H9 (cell line): ENCODE results near the gene MSN. TPM values are rescaled to one million over a fixed set of nuclear protein-coding genes. Genes with fewer than 3 reads are reported as not detected.

Experiments
- DNase-seq: peaks from one replicate; pipeline ENCODE4 v3.0.0-alpha.2; 2017
- H2AFZ ChIP-seq: one replicate; pipeline ENCODE4 v1.6.1; 2013; ENCODE audit warnings: mild to moderate bottlenecking, low read length, control low read depth, moderate library complexity
- H2AK5ac ChIP-seq: 2 replicates; pipeline ENCODE4 v1.6.1; 2013; ENCODE audit warnings: low read length, control low read depth, mixed read lengths; ENCODE audit not compliant: insufficient read length
- H2BK120ac ChIP-seq: one replicate; pipeline ENCODE4 v1.6.1; 2013; ENCODE audit warnings: low read depth, mild to moderate bottlenecking, low read length, control low read depth, inconsistent platforms; ENCODE audit not compliant: poor library complexity, severe bottlenecking
- H2BK12ac ChIP-seq: 2 replicates; pipeline ENCODE4 v1.6.1; 2013; ENCODE audit warnings: low read length, control low read depth, mixed read lengths, low read depth; ENCODE audit not compliant: insufficient read length
- H2BK15ac ChIP-seq: 2 replicates; pipeline ENCODE4 v1.6.1; 2013; ENCODE audit warnings: low read depth, low read length, control low read depth
- H2BK20ac ChIP-seq: one replicate; pipeline ENCODE4 v1.6.1; 2013; ENCODE audit warnings: low read depth, mild to moderate bottlenecking, low read length, control low read depth, inconsistent platforms; ENCODE audit not compliant: poor library complexity, severe bottlenecking
- H2BK5ac ChIP-seq: 2 replicates; pipeline ENCODE4 v1.6.1; 2013; ENCODE audit warnings: low read length, control low read depth, mixed read lengths; ENCODE audit not compliant: insufficient read length
- H3K14ac ChIP-seq: 2 replicates; pipeline ENCODE4 v1.6.1; 2013; ENCODE audit warnings: low read length, control low read depth; ENCODE audit not compliant: insufficient read depth
- H3K18ac ChIP-seq: 2 replicates; pipeline ENCODE4 v1.6.1; 2013; ENCODE audit warnings: low read depth, mild to moderate bottlenecking, mixed read lengths, low read length, control low read depth; ENCODE audit not compliant: insufficient read length
- H3K23ac ChIP-seq: 2 replicates; pipeline ENCODE4 v1.6.1; 2013; ENCODE audit warnings: low read length, control low read depth, mixed read lengths, low read depth; ENCODE audit not compliant: insufficient read length
- H3K23me2 ChIP-seq: 2 replicates; pipeline ENCODE4 v1.6.1; 2013; ENCODE audit warnings: low read depth, mild to moderate bottlenecking, mixed read lengths, low read length, control low read depth; ENCODE audit not compliant: insufficient read length, poor library complexity, severe bottlenecking
- H3K27ac ChIP-seq: 2 replicates; pipeline ENCODE4 v1.5.1; 2013; ENCODE audit warnings: low read length, control low read depth, mixed read lengths, low read depth; ENCODE audit not compliant: insufficient read length
- H3K27me3 ChIP-seq: 2 replicates; pipeline ENCODE4 v1.6.1; 2013; ENCODE audit warnings: low read length, control low read depth, inconsistent platforms; ENCODE audit not compliant: insufficient read depth
- H3K4ac ChIP-seq: 2 replicates; pipeline ENCODE4 v1.6.1; 2013; ENCODE audit warnings: low read depth, mild to moderate bottlenecking, control low read depth, inconsistent platforms, low read length, moderate library complexity
- H3K4me1 ChIP-seq: 2 replicates; pipeline ENCODE4 v1.6.1; 2013; ENCODE audit warnings: low read length, control low read depth, inconsistent platforms; ENCODE audit not compliant: insufficient read depth
- H3K4me2 ChIP-seq: 2 replicates; pipeline ENCODE4 v1.6.1; 2013; ENCODE audit warnings: low read length, control low read depth, mixed read lengths; ENCODE audit not compliant: insufficient read length, insufficient read depth
- H3K56ac ChIP-seq: 2 replicates; pipeline ENCODE4 v1.6.1; 2013; ENCODE audit warnings: low read depth, mild to moderate bottlenecking, mixed read lengths, low read length, control low read depth; ENCODE audit not compliant: insufficient read length
- H3K79me1 ChIP-seq: 2 replicates; pipeline ENCODE4 v1.6.1; 2013; ENCODE audit warnings: low read depth, mild to moderate bottlenecking, moderate library complexity, low read length, control low read depth, inconsistent platforms; ENCODE audit not compliant: insufficient read depth, poor library complexity, severe bottlenecking
- H3K79me2 ChIP-seq: 2 replicates; pipeline ENCODE4 v1.6.1; 2013; ENCODE audit warnings: low read length, control low read depth, inconsistent platforms; ENCODE audit not compliant: insufficient read depth
- H3K9ac ChIP-seq: 2 replicates; pipeline ENCODE4 v1.6.1; 2013; ENCODE audit warnings: low read length, control low read depth, mixed read lengths; ENCODE audit not compliant: insufficient read length; ENCODE audit errors: extremely low read depth
- H3K9me3 ChIP-seq: one replicate; pipeline ENCODE4 v1.6.1; 2013; ENCODE audit warnings: low read depth, low read length, inconsistent platforms; ENCODE audit not compliant: control insufficient read depth
- H3T11ph ChIP-seq: one replicate; pipeline ENCODE4 v1.6.1; 2013; ENCODE audit warnings: mild to moderate bottlenecking, low read length, control low read depth, inconsistent platforms
- H4K20me1 ChIP-seq: one replicate; pipeline ENCODE4 v1.6.1; 2013; ENCODE audit not compliant: control insufficient read depth, insufficient read length, insufficient read depth
- H4K5ac ChIP-seq: 2 replicates; pipeline ENCODE4 v1.6.1; 2013; ENCODE audit warnings: low read depth, mild to moderate bottlenecking, mixed read lengths, low read length, control low read depth; ENCODE audit not compliant: insufficient read length
- H4K8ac ChIP-seq: replicated peaks from 2 replicates; pipeline ENCODE4 v1.6.1; 2013; ENCODE audit warnings: low read length, control low read depth, mixed read lengths, low read depth; ENCODE audit not compliant: insufficient read length
- H4K91ac ChIP-seq: 2 replicates; pipeline ENCODE4 v1.6.1; 2013; ENCODE audit warnings: low read depth, mild to moderate bottlenecking, moderate library complexity, mixed read lengths, low read length, control low read depth; ENCODE audit not compliant: insufficient read length
- H3K27ac Mint-ChIP-seq, 3 experiments: 2 replicates in 2 of 3; 3 replicates in 1 of 3; pipeline ENCODE4 v1.8.0; 2020 to 2021; ENCODE audit warnings: mixed read lengths in 3 of 3, mild to moderate bottlenecking in 1 of 3, moderate library complexity in 1 of 3
- H3K27me3 Mint-ChIP-seq: 2 replicates; pipeline ENCODE4 v1.8.0; 2021; ENCODE audit warnings: low read depth, mild to moderate bottlenecking, moderate library complexity, mixed read lengths
- H3K36me3 Mint-ChIP-seq, 3 experiments: 2 replicates in 2 of 3; 3 replicates in 1 of 3; pipeline ENCODE4 v1.8.0; 2020 to 2021; ENCODE audit warnings: low read depth in 3 of 3, mixed read lengths in 3 of 3; ENCODE audit not compliant: insufficient read depth in 1 of 3
- H3K4me1 Mint-ChIP-seq, 2 experiments: 2 replicates each; pipeline ENCODE4 v1.8.0; 2020; ENCODE audit warnings: mixed read lengths in 2 of 2
- H3K4me3 Mint-ChIP-seq, 2 experiments: 2 replicates in 1 of 2; 3 replicates in 1 of 2; pipeline ENCODE4 v1.8.0; 2020 to 2021; ENCODE audit warnings: mild to moderate bottlenecking in 2 of 2, mixed read lengths in 2 of 2, moderate library complexity in 1 of 2
- H3K9me3 Mint-ChIP-seq, 2 experiments: 2 replicates in 1 of 2; 3 replicates in 1 of 2; pipeline ENCODE4 v1.8.0; 2020; ENCODE audit warnings: mild to moderate bottlenecking in 2 of 2, mixed read lengths in 2 of 2, moderate library complexity in 1 of 2
- CTCF ChIP-seq: fragments of 200-600 bp; sonication (generic); conservative IDR thresholded peaks from 3 replicates; pipeline ENCODE4 v1.8.0; 2021; ENCODE audit warnings: antibody characterized with exemption, mild to moderate bottlenecking
- WGBS: extraction: QIAGEN DNeasy Blood & Tissue Kit; methylation state at CpG from one replicate; pipeline ENCODE4 v1.1.7; 2013; ENCODE audit warnings: missing lambda C conversion rate, low lambda C conversion rate, mixed read lengths; ENCODE audit not compliant: insufficient read length; ENCODE audit errors: extremely low coverage; 5-methylcytosine and 5-hydroxymethylcytosine counted together
- total RNA-seq: library from RNA; stranded (reverse); gene quantifications from 2 replicates; pipeline ENCODE4 v1.2.1, GENCODE V29; 2021

Gene MSN
- total RNA-seq, 1 experiment from 2014 or later, result 126 TPM

- Histone ChIP-seq H3K18ac (no peak overlapping the region), H2BK15ac (no peak overlapping the region), H3K14ac (no peak overlapping the region), H2BK12ac (no peak overlapping the region), H4K8ac (no peak overlapping the region), H3K4ac (no peak overlapping the region), H3K27me3 (no peaks in the 10 kb centered on the region), H3K27ac (no peak overlapping the region), H3K23ac (no peak overlapping the region), H3T11ph (no peak overlapping the region), H3K79me1 (no peaks in the 10 kb centered on the region), H3K56ac (no peak overlapping the region), H4K5ac (no peak overlapping the region), H3K79me2 (no peaks in the 10 kb centered on the region), H2BK20ac (no peak overlapping the region), H3K9ac (no peak overlapping the region), H3K23me2 (no peaks in the 10 kb centered on the region), H4K20me1 (no peaks in the 10 kb centered on the region), H2AK5ac (no peak overlapping the region), H2BK120ac (no peak overlapping the region), H3K9me3 (peaks cover 13% of the 10 kb centered on the region), H2BK5ac (no peak overlapping the region), H2AFZ (no peak overlapping the region), H3K4me2 (no peak overlapping the region), H4K91ac (no peak overlapping the region), H3K4me1 (no peaks in the 10 kb centered on the region)
- no peak overlapping the region for H3K4me3 Mint-ChIP-seq
- H3K9me3 Mint-ChIP-seq, result peaks cover 77 to 80% of the 10 kb centered on the region in 2 experiments
- peaks cover 2 to 12% (median 7%) of the 10 kb centered on the region in 3 experiments; a peak in 6 of 7 replicates for H3K36me3 Mint-ChIP-seq
- WGBS, result no CpG with 5 or more reads among the region's 3 CpGs
- no peaks in the 10 kb centered on the region for H3K27me3 Mint-ChIP-seq
- no peaks in the 10 kb centered on the region for H3K4me1 Mint-ChIP-seq
- no peak for TF ChIP-seq CTCF
- no peak for DNase-seq
- no peak overlapping the region for H3K27ac Mint-ChIP-seq
These were observed 88.3 kb downstream of the MSN start for GRCh38 chrX:65755786-65756185.
